Peyer's patch (tissue), 4 donors: ENCODE data around the gene NME4. TPM values are rescaled to one million over a fixed set of nuclear protein-coding genes. Genes with fewer than 3 reads are reported as not detected.
"Not testable (repeated sequence)": the region's sequence is repeated elsewhere in the genome, so short reads cannot be mapped to it uniquely, and the experiment has no call there.

Experiments used
- DNase-seq, 3 donors: peaks; one replicate each; pipeline ENCODE4 v3.0.0-alpha.2; 2017 to 2019
- H3K27ac ChIP-seq, 4 donors: fragments of 200-600 bp; sonication (generic); one replicate each; pipeline ENCODE4 v1.5.1; 2016 to 2019
- H3K27me3 ChIP-seq, 2 donors: fragments of 200-600 bp; sonication (generic); one replicate each; pipeline ENCODE4 v1.5.1; 2019
- H3K36me3 ChIP-seq, 3 donors: fragments of 200-600 bp; sonication (generic); one replicate each; pipeline ENCODE4 v1.5.1; 2016 to 2019
- H3K4me1 ChIP-seq, 4 donors: fragments of 200-600 bp; sonication (generic); one replicate each; pipeline ENCODE4 v1.5.1; 2016 to 2019
- H3K4me3 ChIP-seq, 4 donors: fragments of 200-600 bp; sonication (generic); 1 replicate in 3 of 4; 2 replicates in 1 of 4; pipeline ENCODE4 v1.5.1; 2016 to 2019; ENCODE audit warnings: mild to moderate bottlenecking in 1 of 4
- H3K9me3 ChIP-seq, 4 donors: fragments of 200-600 bp; sonication (generic); one replicate each; pipeline ENCODE4 v1.5.1; 2016 to 2019; ENCODE audit warnings: mild to moderate bottlenecking in 1 of 4
- POLR2A ChIP-seq, 2 donors: fragments of 450-650 bp; IDR thresholded peaks; one replicate each; pipeline ENCODE4 v1.5.1; 2017; ENCODE audit warnings: antibody characterized with exemption in 2 of 2, mild to moderate bottlenecking in 2 of 2, moderate library complexity in 2 of 2
- total RNA-seq, 4 donors: library from RNA; depleted of rRNA; stranded (reverse); fragments of >200 nt; gene quantifications; one replicate each; pipeline ENCODE4 v1.1.0, GENCODE V29; 2016
- TF ChIP-seq, protein P1 (sequence below), 6 experiments: fragments of 450-650 bp in 4 of 6; fragments of 200-600 bp in 2 of 6; sonication (generic) in 1 of 6; IDR thresholded peaks; one replicate each; pipeline ENCODE4 v1.5.1; 2017 to 2019; ENCODE audit warnings: antibody characterized with exemption in 6 of 6, mild to moderate bottlenecking in 3 of 6, moderate library complexity in 1 of 6

The NME4 gene
- total RNA-seq, 4 donors from 2014 or later: 9.6 to 65.2 (median 29.5) TPM

DNA sequence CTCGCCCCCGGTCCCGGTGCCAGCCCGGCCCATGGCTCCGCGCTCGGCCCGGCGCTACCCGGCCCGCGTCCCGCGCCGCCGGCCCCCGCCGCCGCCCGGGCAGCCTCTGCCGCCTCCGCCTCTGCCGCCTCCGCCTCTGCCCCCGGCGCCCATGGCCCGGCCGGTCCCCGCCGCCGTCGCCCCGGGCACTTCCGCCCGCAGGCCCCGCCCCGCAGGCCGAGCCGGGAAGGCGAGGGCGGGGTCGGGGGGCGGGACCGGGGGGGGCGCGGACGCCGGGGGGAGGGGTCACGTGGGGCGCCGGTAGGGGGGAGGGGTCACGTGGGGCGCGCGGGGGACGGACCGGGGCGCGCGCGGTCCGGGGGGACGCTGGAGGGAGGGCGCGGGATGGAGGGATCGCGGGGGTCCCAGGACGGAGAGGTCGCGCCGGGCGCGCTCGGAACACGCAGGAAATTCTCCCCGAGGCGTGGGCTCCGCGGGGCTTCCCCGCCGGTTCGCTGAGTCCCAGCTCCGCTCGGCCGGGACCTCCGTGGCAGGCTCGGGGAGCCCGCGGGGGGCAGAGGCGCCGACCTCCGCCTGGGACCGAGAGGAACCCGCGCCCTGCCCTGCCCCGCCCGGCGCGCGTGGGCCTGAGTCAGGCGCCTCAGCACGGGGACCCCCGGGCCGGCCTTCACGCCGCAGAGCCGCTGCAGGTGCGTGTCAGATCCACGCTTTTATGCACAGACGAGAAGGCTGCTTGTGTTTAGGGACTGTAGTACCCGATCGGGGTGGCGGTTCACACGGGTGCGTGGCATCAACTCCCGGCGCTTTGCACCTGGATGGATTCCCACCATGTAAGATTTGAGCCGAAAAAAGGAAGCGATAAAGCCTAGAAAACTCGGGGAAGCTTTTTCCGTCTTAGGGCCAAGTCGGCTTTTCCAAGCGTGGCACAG is 14.9 kb upstream of the NME4 start, which contains the start of gene PGAP6:
Gene PGAP6, minus strand, starts transcription at position 190 of the 929 bp plus-strand sequence. Its CDS starts 157 bp downstream, at position 33.
- no peaks in the 10 kb centered on the region for H3K9me3 ChIP-seq
- no peaks in the 10 kb centered on the region for H3K27me3 ChIP-seq
- peak within 1 kb of the TSS; percentile 86 to 99 (median 96) for H3K4me3 ChIP-seq
- TF ChIP-seq, protein P1, sequence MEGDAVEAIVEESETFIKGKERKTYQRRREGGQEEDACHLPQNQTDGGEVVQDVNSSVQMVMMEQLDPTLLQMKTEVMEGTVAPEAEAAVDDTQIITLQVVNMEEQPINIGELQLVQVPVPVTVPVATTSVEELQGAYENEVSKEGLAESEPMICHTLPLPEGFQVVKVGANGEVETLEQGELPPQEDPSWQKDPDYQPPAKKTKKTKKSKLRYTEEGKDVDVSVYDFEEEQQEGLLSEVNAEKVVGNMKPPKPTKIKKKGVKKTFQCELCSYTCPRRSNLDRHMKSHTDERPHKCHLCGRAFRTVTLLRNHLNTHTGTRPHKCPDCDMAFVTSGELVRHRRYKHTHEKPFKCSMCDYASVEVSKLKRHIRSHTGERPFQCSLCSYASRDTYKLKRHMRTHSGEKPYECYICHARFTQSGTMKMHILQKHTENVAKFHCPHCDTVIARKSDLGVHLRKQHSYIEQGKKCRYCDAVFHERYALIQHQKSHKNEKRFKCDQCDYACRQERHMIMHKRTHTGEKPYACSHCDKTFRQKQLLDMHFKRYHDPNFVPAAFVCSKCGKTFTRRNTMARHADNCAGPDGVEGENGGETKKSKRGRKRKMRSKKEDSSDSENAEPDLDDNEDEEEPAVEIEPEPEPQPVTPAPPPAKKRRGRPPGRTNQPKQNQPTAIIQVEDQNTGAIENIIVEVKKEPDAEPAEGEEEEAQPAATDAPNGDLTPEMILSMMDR (IDR thresholded peaks at IDR 0.05): no peak
- TF ChIP-seq POLR2A (IDR thresholded peaks at IDR 0.05): peak in 1 of 2 donors; percentile 72
- peak; percentile 72 to 86 (median 83) for DNase-seq
- H3K4me1 ChIP-seq: peaks cover 0 to 37% (median 7%) of the 10 kb centered on the region in 4 donors
- H3K27ac ChIP-seq: peak within 1 kb of the TSS; percentile 82 to 94 (median 90)
- peaks cover 0 to 4% (median 0%) of the 10 kb centered on the region in 3 donors for H3K36me3 ChIP-seq

DNA sequence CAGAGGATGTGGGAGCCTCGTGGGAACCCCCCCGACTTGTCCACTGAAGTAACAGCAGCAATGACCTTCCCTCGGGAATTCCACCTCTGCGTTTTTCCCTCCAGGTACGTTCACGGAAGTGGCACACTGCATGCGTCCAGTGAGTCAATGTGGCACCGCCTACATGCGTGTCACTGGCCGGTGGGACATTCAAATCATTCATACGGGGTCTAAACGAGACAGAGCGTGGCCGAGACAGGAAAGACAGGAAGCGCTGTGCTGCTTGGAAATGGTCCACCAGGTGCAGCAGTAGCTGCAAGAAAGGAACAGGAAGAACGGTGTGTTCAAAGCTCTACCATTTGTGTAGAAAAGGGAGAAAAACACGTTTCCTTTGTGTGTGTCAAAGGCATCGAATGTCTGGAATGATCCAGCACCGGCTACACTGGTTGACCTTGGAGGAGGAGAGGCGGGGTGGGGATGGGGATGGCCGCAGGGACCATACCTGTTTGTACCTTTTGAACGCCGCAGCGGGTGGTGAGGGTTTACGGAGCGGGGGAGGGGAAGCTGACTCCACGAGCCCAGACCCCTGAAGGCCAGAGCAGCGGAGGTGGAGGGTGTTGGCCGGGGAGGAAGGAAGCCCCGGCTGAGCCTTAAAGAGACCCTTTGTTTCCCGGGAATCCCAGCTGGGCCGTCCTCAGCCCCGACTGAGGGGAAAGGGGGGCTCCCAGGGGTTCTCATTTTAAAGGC is 13.5 kb upstream of the NME4 start:
- Histone ChIP-seq H3K9me3 (no peaks in the 10 kb centered on the region), H3K4me1 (peaks cover 0 to 37% (median 7%) of the 10 kb centered on the region in 4 donors), H3K36me3 (no peaks in the 10 kb centered on the region), H3K27me3 (no peaks in the 10 kb centered on the region), H3K4me3 (peak overlapping the region; percentile 86 to 99 (median 96)), H3K27ac (peak overlapping the region; percentile 81 to 94 (median 90))
- peak; percentile 40 to 63 for TF ChIP-seq POLR2A (IDR thresholded peaks at IDR 0.05)
- TF ChIP-seq, protein P1 (IDR thresholded peaks at IDR 0.05): peak in 2 of 6 experiments; percentile 2 to 21
- peak; percentile 80 to 93 (median 83) for DNase-seq

DNA sequence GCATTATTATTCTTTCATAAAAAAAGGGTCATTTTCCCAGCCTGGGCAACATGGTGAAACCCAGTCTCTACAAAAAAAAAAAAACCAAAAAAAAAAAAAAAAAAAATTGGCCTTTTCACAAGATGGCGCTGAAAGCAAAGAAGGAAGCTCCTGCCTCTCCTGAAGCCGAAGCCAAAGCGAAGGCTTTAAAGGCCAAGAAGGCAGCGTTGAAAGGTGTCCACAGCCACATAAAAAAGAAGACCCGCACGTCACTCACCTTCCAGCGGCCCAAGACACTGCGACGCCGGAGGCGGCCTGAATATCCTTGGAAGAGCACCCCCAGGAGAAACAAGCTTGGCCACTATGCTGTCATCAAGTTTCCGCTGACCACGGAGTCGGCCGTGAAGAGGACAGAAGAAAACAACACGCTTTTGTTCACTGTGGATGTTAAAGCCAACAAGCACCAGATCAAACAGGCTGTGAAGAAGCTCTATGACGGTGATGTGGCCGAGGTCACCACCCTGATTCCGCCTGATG is 10.3 kb upstream of the NME4 start:
- no peak for DNase-seq
- TF ChIP-seq, protein P1 (IDR thresholded peaks at IDR 0.05): no peak
- TF ChIP-seq POLR2A (IDR thresholded peaks at IDR 0.05): no peak
- Histone ChIP-seq H3K4me1 (peaks cover 0 to 12% (median 3%) of the 10 kb centered on the region in 4 donors), H3K27me3 (no peaks in the 10 kb centered on the region), H3K27ac (peak overlapping the region in 1 of 4 donors; percentile 47), H3K9me3 (no peaks in the 10 kb centered on the region), H3K36me3 (no peaks in the 10 kb centered on the region), H3K4me3 (no peak overlapping the region)

DNA sequence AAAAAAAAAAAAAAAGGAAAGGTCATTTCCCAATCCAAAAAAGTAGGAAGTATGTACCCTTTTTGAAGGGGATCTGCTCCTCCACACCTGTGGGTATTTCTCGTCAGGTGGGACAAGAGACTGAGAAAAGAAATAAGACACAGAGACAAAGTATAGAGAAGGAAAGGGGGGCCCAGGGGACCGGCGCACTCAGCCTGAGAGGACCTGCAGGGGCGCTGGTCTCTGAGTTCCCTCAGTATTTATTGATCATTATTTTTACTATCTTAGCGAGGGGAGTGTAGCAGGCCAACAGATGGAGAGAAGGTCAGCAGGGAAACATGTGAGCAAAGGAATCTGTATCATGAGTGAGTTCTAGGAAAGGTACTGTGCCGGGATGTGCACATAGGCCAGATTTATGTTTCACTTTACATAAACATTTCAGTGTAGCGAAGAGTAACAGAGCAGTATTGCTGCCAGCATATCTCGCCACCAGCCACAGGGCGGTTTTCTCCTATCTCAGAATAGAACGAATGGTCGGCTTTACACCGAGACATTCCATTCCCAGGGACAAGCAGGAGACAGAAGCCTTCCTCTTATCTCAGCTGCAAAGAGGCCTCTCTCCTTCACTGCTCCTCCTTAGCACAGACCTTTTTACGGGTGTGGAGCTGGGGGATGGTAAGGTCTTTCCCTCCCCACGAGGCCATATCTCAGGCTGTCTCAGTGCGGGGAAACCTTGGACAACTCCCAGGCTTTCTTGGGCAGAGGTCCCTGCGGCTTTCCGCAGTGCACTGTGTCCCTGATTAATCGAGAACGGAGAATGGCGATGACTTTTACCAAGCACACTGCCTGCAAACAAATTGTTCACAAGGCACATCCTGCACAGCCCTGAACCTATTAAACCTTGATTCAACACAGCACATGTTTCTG is 9.0 kb upstream of the NME4 start:
- H3K4me3 ChIP-seq, H3K27me3 ChIP-seq, DNase-seq, H3K9me3 ChIP-seq, H3K36me3 ChIP-seq: not testable (repeated sequence)
- peaks cover 0 to 12% (median 3%) of the 10 kb centered on the region in 4 donors for H3K4me1 ChIP-seq
- H3K27ac ChIP-seq: peak overlapping the region in 1 of 4 donors; percentile 47

DNA sequence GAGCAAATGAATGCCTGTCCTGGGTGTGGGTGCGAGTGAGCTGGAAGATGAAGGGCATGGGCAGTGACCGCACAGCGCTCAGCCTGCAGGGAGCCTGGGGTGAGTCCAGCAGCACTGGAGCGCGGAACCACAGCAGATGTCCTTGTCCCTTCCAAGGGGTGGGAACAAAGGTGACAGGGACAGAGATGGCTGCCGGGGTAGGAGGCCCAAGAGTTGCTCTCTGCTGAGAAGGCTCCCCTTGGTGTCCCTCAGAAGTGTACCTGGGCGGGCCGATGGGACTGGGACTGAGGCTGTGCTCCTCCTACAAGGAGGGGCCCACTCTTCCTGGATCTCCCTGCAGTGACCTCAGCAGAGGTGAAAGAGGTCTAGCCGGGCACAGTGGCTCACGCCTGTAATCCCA is 7.6 kb upstream of the NME4 start:
- DNase-seq: no peak
- H3K27ac ChIP-seq: peak overlapping the region in 1 of 4 donors; percentile 1
- no peaks in the 10 kb centered on the region for H3K27me3 ChIP-seq
- H3K4me1 ChIP-seq: no peaks in the 10 kb centered on the region
- no peak overlapping the region for H3K4me3 ChIP-seq
- no peaks in the 10 kb centered on the region for H3K9me3 ChIP-seq
- TF ChIP-seq, protein P1 (IDR thresholded peaks at IDR 0.05): no peak
- no peak for TF ChIP-seq POLR2A (IDR thresholded peaks at IDR 0.05)
- H3K36me3 ChIP-seq: no peaks in the 10 kb centered on the region
